SJCRH30 (cell line): ENCODE results near the gene FAM117B. TPM values are rescaled to one million over a fixed set of nuclear protein-coding genes. Genes with fewer than 3 reads are reported as not detected.
A peak's percentile ranks its signal among the peaks of the same experiment; 100 is the strongest.

Experiments used
- DNase-seq, 2 experiments: peaks; one replicate each; pipeline ENCODE4 v3.0.0-alpha.2; 2015 to 2020
- H3K27ac ChIP-seq: fragments of 250-450 bp; sonication (Bioruptor Pico); 2 replicates; pipeline ENCODE4 v1.5.1; 2020; ENCODE audit warnings: mild to moderate bottlenecking, moderate library complexity
- H3K27me3 ChIP-seq: fragments of 250-450 bp; sonication (Bioruptor Pico); 2 replicates; pipeline ENCODE4 v1.5.1; 2020; ENCODE audit warnings: mild to moderate bottlenecking, moderate library complexity
- H3K36me3 ChIP-seq: fragments of 250-450 bp; sonication (Bioruptor Pico); 2 replicates; pipeline ENCODE4 v1.5.1; 2020; ENCODE audit warnings: mild to moderate bottlenecking, moderate library complexity
- H3K4me1 ChIP-seq: fragments of 250-450 bp; sonication (Bioruptor Pico); 2 replicates; pipeline ENCODE4 v1.5.1; 2020; ENCODE audit warnings: mild to moderate bottlenecking, moderate library complexity
- H3K4me3 ChIP-seq: fragments of 250-450 bp; sonication (Bioruptor Pico); 2 replicates; pipeline ENCODE4 v1.5.1; 2020; ENCODE audit warnings: mild to moderate bottlenecking, moderate library complexity
- H3K9me3 ChIP-seq: fragments of 250-450 bp; sonication (Bioruptor Pico); replicated peaks from 2 replicates; pipeline ENCODE4 v1.5.1; 2020; ENCODE audit warnings: mild to moderate bottlenecking, moderate library complexity
- total RNA-seq: library from RNA; depleted of rRNA; stranded (reverse); fragments of >200 nt; shearing (Covaris generic); gene quantifications from 2 replicates; pipeline ENCODE4 v1.2.3, GENCODE V29; 2014

Gene FAM117B
- total RNA-seq, 1 experiment from 2014 or later: 5.8 TPM

DNA sequence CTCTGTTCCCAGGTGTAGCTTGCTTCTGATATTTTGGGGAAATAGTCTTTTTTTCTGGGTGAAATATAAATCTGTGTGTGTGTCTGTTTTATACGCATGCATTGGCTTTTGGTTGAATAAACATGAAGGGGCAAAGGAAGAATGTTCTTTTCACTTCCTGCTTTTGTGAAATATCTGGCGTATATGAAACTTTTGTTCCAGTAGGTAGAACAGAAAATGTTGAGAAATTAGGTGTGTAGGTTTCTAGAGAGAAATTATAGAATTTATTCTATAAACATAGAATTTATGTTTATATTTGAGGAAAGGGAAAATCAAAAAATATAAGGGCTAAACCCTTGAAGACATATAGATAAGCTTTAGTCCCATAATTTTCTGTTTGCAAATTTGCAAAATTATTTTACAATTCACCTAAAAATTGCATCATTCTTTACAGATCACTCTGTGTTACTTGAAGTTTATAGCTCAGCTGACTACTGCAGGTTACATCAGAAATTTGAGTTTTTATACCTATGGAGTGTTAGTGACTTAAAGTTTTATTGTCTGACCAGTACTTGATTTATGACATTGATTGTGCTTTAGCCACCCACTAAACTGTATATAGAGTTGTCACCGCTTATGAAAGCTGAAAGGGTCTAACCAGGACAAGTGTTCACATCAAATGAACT, 116.1 kb downstream of the FAM117B start:
- Histone ChIP-seq H3K27me3 (no peaks in the 10 kb centered on the region), H3K4me3 (no peak overlapping the region), H3K4me1 (no peaks in the 10 kb centered on the region), H3K27ac (no peak overlapping the region), H3K36me3 (no peaks in the 10 kb centered on the region), H3K9me3 (no peaks in the 10 kb centered on the region)
- DNase-seq: no peak

DNA sequence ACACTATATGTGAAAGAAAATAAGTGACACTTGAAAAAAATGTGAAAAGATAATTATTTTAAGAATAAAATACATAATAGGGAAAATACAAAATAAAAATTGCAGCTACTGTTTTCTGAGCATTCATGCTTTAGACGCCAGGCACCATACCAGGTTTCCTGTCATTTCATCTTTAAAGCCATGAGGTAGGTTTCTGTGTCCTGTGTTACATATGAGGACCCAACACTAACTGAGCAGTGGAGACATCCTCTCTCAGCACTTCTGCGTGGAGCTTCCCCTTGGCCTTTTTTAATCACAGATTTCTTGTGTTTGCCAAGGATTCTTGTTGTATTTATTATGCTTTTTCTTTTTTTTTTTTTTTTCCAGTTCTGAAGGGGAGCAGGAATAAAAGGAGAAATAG, 117.3 kb downstream of the FAM117B start:
- Histone ChIP-seq H3K27me3 (no peaks in the 10 kb centered on the region), H3K27ac (no peak overlapping the region), H3K4me1 (no peaks in the 10 kb centered on the region), H3K36me3 (no peaks in the 10 kb centered on the region), H3K4me3 (no peak overlapping the region), H3K9me3 (no peaks in the 10 kb centered on the region)
- DNase-seq: no peak

DNA sequence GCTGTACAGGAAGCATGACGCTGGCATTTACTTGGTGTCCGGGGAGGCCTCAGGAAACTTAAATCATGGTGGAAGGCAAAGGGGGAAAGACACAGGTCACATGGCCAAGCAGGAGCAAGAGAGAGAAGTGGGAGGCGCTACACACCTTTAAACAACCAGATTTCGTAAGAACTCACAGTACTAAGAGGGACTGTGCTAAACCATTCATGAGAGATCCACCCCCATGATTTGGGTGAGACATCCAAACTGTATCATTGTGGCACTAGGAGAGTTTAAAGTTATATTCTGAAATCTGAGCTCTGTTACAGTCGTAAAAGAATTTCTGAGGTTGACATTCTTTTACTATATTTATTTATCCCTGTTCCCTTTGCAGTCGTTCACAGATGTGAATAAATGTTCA, 120.2 kb downstream of the FAM117B start:
- Histone ChIP-seq H3K4me3 (no peak overlapping the region), H3K27me3 (no peaks in the 10 kb centered on the region), H3K4me1 (no peaks in the 10 kb centered on the region), H3K27ac (no peak overlapping the region), H3K9me3 (no peaks in the 10 kb centered on the region), H3K36me3 (no peaks in the 10 kb centered on the region)
- DNase-seq: no peak

DNA sequence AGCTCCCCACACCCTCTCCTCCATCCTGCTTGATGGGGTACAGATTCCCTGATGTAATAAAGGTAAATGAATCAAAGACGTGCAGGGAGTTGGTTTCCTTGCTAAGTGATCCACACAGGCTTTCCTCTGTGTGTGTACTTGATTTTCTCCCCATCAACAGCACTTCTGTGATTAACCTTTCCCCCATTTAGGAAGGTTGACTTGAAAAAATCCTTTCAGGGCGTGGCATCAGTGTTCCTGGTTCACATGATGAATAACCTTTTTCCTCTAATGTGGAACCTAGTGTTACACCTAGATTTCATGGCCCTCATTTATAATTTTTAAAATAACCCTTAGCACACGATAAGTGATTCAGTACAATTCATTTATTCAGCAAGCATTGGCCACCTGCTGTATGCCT, 121.8 kb downstream of the FAM117B start:
- Histone ChIP-seq H3K36me3 (no peaks in the 10 kb centered on the region), H3K4me1 (no peaks in the 10 kb centered on the region), H3K4me3 (no peak overlapping the region), H3K27ac (no peak overlapping the region), H3K9me3 (no peaks in the 10 kb centered on the region), H3K27me3 (no peaks in the 10 kb centered on the region)
- DNase-seq: no peak

DNA sequence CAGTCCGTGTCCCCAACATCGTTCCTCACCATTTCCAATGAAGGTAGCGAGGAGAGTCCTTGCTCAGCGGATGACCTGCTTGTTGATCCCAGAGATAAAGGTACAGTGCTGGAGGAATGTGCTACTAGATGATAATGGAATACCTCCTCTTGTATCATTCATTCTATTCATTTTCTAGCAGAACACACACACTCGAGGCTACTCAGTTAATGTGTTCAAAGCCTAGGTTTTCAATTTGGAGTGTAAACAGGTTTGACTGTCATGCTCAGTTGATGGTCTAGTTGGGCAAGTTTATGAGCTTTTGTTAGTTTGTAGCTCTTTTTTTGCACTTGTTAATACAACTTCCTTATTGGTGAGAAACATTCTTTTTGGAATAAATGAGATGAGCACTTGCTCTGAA, 122.6 kb downstream of the FAM117B start:
- Histone ChIP-seq H3K27me3 (no peaks in the 10 kb centered on the region), H3K4me3 (no peak overlapping the region), H3K9me3 (no peaks in the 10 kb centered on the region), H3K4me1 (no peaks in the 10 kb centered on the region), H3K36me3 (no peaks in the 10 kb centered on the region), H3K27ac (no peak overlapping the region)
- no peak for DNase-seq

DNA sequence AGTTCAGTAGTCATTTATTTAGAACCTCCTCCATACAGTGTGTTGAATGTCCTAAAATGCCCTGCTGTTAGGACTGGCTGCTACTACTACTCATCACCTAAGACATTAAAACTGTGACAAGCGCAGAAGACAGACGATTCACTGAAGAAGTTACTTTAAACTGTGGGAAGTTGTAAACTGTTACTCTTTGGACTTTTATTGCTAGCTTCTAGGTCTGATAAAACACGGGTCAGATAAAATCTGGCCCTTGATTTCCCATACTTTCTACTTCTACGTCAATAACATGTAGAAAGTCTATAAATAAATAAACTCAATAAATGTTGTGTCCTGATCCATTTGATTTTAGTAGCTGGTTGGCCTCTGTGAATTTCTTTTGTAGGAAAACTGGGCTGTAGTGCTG, 123.4 kb downstream of the FAM117B start:
- Histone ChIP-seq H3K27me3 (no peaks in the 10 kb centered on the region), H3K4me1 (no peaks in the 10 kb centered on the region)
- DNase-seq: no peak

DNA sequence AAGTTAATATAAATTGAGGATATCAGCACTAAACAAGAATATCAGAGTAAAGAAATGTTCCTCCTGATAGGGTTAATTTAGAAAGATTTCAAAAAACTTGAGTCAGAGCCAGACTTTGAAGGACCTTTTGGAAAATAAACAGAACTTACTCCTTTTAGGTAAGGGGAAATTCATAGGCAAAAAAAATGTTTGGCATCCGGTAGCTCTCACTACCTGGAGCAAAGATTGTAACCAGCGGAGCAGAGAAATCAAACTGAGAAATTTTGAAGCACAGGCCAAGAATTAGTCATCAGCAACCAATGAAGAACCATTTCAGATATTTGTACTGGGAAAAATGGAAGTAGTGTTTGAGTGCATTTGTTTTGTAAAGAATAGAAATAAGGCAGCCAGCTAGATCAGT, 123.8 kb downstream of the FAM117B start:
- no peak overlapping the region for H3K27ac ChIP-seq
- H3K27me3 ChIP-seq: no peaks in the 10 kb centered on the region
- DNase-seq: no peak
- H3K36me3 ChIP-seq: no peaks in the 10 kb centered on the region
- no peaks in the 10 kb centered on the region for H3K9me3 ChIP-seq
- H3K4me1 ChIP-seq: no peaks in the 10 kb centered on the region
- H3K4me3 ChIP-seq: no peak overlapping the region

More for the DNA sequence above, 123.4 kb downstream of the FAM117B start:
- Histone ChIP-seq H3K36me3 (no peaks in the 10 kb centered on the region), H3K9me3 (no peaks in the 10 kb centered on the region), H3K27ac (no peak overlapping the region), H3K4me3 (no peak overlapping the region)

DNA sequence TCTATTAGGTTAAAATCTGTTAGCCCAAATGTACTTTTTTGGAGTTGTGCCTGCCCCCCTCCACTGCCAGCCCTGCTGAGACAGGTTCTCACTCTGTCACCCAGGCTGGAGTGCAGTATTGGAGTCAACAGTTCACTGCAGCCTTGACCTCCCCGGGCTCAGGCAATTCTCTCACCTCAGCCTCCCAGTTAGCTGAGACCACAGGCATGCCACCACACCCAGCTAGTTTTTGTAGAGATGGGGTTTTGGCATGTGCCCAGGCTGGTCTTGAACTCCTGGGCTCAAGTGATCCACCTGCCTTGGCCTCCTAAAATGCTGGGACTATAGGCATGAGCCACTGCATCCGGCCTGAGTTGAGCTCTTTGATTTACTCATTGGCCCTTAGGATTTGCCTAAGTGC, 126.1 kb downstream of the FAM117B start:
- H3K4me1 ChIP-seq: no peaks in the 10 kb centered on the region
- no peak overlapping the region for H3K27ac ChIP-seq
- no peaks in the 10 kb centered on the region for H3K36me3 ChIP-seq
- H3K27me3 ChIP-seq: no peaks in the 10 kb centered on the region
- DNase-seq: no peak
- H3K9me3 ChIP-seq: no peaks in the 10 kb centered on the region
- H3K4me3 ChIP-seq: no peak overlapping the region

DNA sequence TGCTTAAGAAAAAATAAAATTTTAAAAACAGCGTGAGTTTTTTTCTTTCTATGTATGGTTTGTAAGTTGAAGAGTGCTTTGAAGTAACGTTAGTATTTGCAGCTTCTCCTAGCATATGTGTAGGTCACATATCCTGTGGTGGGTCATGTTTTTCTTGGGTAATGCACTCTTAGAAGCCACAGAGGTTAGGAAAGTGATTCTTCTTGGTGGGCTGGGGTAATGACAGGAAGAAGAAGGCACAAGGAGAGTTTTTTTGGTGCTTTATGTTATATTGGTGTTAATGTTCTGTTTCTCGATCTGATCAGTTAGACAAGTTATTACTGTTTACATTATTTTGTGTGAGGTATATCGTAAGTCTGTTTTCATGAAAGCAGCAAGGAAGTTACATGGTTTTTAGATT, 127.8 kb downstream of the FAM117B start:
- Histone ChIP-seq H3K4me3 (no peak overlapping the region), H3K4me1 (no peaks in the 10 kb centered on the region), H3K9me3 (no peaks in the 10 kb centered on the region), H3K27me3 (no peaks in the 10 kb centered on the region), H3K27ac (no peak overlapping the region), H3K36me3 (no peaks in the 10 kb centered on the region)
- DNase-seq: no peak

DNA sequence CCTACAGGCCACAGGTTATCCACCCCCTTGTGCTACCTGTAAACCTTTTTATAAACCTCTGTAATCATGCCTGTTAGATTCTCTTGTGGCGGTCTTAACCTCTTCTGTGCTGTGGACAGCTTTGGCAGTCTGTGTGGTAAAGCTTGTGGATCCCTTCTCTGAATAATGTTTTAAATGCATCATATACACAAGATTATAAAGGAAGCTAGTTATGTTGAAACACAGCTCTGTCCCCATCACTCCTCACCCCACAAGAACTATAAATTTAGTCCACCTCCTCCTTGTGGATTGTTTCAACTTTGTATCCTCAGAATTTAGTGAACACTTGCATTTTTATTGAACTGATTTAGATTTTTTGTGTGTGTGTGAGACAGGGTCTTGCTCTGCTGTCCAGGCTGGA, 129.1 kb downstream of the FAM117B start:
- 0 out of 2 replicates have a peak, but pooled peaks cover 2% of the 10 kb centered on the region for H3K4me1 ChIP-seq
- DNase-seq: no peak
- H3K27ac ChIP-seq: no peak overlapping the region
- H3K9me3 ChIP-seq: no peaks in the 10 kb centered on the region
- H3K27me3 ChIP-seq: no peaks in the 10 kb centered on the region
- no peak overlapping the region for H3K4me3 ChIP-seq
- no peaks in the 10 kb centered on the region for H3K36me3 ChIP-seq

DNA sequence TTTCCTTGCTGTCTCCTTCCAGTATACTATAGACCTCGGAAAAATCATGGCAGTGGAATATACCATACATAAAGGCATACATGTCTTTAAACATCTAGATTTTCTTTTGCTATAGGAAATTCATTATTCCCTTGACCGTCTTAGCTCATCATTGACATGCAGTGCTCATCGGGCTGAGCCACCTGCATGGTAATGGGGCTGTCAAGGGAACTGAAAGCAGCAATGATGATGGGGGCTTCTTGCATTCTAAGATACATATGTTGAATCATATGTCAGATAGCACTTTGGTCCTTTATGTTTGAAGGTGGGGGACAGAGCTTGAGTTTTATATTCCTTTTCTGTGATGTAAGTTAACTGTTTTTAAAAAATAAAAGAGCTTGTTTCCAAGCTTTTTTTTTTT, 130.2 kb downstream of the FAM117B start:
- no peaks in the 10 kb centered on the region for H3K27me3 ChIP-seq
- H3K36me3 ChIP-seq: no peaks in the 10 kb centered on the region
- DNase-seq: no peak
- H3K27ac ChIP-seq: no peak overlapping the region
- no peaks in the 10 kb centered on the region for H3K9me3 ChIP-seq
- 0 out of 2 replicates have a peak, but pooled peaks cover 2% of the 10 kb centered on the region for H3K4me1 ChIP-seq
- no peak overlapping the region for H3K4me3 ChIP-seq

DNA sequence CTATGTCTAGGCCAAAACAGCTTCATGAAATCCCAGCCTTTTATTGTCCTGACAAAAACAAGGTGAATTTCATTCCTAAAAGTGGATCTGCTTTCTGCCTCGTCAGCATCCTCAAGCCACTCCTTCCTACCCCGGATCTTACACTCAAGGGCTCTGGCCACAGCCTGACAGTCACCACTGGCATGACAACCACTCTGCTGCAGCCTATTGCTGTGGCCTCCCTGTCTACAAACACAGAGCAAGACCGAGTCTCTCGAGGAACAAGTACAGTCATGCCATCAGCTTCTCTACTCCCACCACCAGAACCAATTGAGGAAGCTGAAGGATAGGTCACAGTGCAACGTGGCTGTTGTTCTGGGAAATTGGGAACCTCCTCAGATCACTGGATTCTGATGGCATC, 130.7 kb downstream of the FAM117B start:
- Histone ChIP-seq H3K36me3 (no peaks in the 10 kb centered on the region), H3K27me3 (no peaks in the 10 kb centered on the region), H3K27ac (no peak overlapping the region), H3K4me1 (0 out of 2 replicates have a peak, but pooled peaks cover 2% of the 10 kb centered on the region), H3K9me3 (no peaks in the 10 kb centered on the region), H3K4me3 (no peak overlapping the region)
- no peak for DNase-seq

DNA sequence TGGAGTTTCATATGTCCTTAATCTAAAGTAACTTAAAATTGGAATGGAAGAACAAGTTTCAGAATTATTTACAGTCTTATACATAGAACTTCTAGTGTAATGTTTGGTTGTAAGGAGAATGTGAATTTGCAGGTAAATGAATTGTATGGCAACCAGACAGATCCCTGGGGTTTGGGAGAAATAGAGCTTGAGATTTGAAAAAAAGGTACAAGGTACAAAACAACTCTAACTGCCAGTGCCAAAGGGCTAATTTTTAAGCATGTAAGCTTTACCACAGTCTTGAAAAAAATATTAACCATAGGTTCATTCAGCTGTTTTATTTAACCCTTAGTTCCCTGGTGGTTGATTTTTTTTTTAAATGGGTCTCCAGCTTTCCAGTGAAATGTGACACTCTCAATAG, 133.5 kb downstream of the FAM117B start:
- H3K9me3 ChIP-seq: no peaks in the 10 kb centered on the region
- H3K27me3 ChIP-seq: no peaks in the 10 kb centered on the region
- H3K4me1 ChIP-seq: 0 out of 2 replicates have a peak, but pooled peaks cover 2% of the 10 kb centered on the region
- no peak overlapping the region for H3K4me3 ChIP-seq
- no peak overlapping the region for H3K27ac ChIP-seq
- peak in 1 of 2 experiments; percentile 17 for DNase-seq
- no peaks in the 10 kb centered on the region for H3K36me3 ChIP-seq

DNA sequence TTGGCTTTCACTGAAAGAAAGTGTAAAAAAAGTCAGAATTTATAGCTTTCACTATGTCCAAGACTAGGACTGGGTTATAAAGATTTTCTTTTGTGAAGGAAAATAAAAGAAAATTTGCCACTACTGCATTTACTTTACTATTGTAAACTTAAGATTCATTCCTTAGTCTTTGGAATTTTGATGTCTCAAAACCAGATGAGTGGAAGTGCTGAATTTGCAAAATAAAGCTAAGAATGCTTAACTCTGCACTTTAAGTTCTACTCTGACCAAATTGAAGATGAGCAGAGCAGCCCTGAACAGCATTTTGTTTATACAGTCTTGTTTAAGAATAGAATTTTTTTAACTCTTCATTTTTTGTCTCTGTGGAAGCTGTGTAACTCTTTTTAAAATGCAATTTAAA, 134.4 kb downstream of the FAM117B start:
- Histone ChIP-seq H3K4me3 (no peak overlapping the region), H3K27me3 (no peaks in the 10 kb centered on the region), H3K9me3 (no peaks in the 10 kb centered on the region), H3K4me1 (0 out of 2 replicates have a peak, but pooled peaks cover 2% of the 10 kb centered on the region), H3K36me3 (no peaks in the 10 kb centered on the region), H3K27ac (no peak overlapping the region)
- no peak for DNase-seq

DNA sequence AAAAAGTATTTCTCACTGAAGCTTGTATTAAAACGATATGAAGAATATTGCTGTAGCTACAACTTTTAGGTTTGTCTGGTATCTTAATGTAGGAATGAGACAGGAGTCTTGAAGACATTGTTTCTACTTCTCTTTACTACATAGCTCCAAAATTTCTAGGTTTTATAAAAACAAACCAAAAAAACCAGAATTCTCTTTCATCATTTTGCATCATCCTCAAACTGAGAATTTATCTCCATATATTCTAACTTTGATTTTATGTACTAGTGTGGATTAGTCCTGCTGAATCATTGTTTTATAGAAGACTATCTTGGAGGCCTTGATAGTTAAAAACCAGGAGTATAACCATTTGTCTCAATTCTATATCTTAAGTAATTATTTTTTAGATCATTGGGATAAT, 136.6 kb downstream of the FAM117B start:
- no peak overlapping the region for H3K4me3 ChIP-seq
- no peak for DNase-seq
- H3K36me3 ChIP-seq: no peaks in the 10 kb centered on the region
- 0 out of 2 replicates have a peak, but pooled peaks cover 2% of the 10 kb centered on the region for H3K4me1 ChIP-seq
- no peaks in the 10 kb centered on the region for H3K27me3 ChIP-seq
- no peaks in the 10 kb centered on the region for H3K9me3 ChIP-seq
- no peak overlapping the region for H3K27ac ChIP-seq

DNA sequence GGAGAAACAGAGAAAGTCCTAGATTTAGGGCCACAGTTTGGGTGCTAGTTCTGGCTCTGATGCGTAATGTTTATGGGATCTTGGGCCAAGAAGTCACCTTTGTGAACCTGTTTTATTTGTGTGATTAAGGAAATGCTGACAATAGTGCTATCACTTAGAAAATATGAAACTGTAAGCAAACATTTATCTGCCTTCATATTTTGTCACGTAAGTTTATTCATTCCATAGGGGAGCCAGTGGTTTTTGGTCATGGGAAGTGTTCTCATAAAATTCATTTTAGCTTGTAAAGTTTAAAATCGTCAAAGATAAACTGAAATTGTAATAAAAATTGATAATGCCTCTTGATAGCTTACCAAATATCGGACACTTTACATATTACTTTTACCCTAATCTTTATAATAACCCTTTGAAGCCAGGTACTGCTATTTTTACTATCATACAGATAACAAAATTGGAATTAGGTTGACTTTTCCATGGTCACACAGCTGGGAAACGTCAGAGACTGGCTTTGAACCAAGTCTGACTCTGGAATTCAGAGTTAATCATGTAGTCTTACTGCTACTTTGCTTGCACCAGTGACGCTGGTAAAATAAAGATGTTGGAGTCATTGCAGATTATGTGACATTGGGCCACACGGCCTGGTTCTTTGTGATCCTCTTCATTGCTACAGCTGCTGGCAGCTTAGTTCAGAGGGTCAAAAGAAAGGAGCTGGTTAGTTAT, 137.1 kb downstream of the FAM117B start:
- DNase-seq: no peak
- H3K27ac ChIP-seq: no peak overlapping the region
- no peaks in the 10 kb centered on the region for H3K36me3 ChIP-seq
- H3K4me3 ChIP-seq: no peak overlapping the region
- no peaks in the 10 kb centered on the region for H3K9me3 ChIP-seq
- 0 out of 2 replicates have a peak, but pooled peaks cover 2% of the 10 kb centered on the region for H3K4me1 ChIP-seq
- no peaks in the 10 kb centered on the region for H3K27me3 ChIP-seq
